Stomach (tissue), 4 donors: ENCODE results near the gene JPH2.

ENCODE experiments used
- CTCF ChIP-seq, 7 experiments: fragments of 450-650 bp in 4 of 7; fragments of 200-600 bp in 3 of 7; sonication (generic) in 3 of 7; IDR thresholded peaks; one replicate each; pipeline ENCODE4 v1.5.1; 2016 to 2019; ENCODE audit warnings: antibody characterized with exemption in 7 of 7, control low read depth in 2 of 7, mild to moderate bottlenecking in 1 of 7
- POLR2AphosphoS5 ChIP-seq, 3 donors: sonication (generic); formaldehyde crosslinking; IDR thresholded peaks; one replicate each; pipeline ENCODE4 v1.6.1; 2016; ENCODE audit warnings: antibody characterized with exemption in 3 of 3

- TF ChIP-seq POLR2AphosphoS5 (IDR thresholded peaks at IDR 0.05) = no peak
- TF ChIP-seq CTCF (IDR thresholded peaks at IDR 0.05) = no peak
These were observed 14.0 kb upstream of the JPH2 start for GRCh38 chr20:44200983-44201382.
